ENCODE measurements around the gene LRRC27.

The LRRC27 gene

GRCh38 chr10:132402781-132403241, 70.8 kb downstream of the LRRC27 start:
- H3K9me2 ChIP-seq (ENCODE audit: low read depth, low read length): no peaks in the 10 kb centered on the region
- H3K9me3 ChIP-seq (ENCODE audit: low read length): no peaks in the 10 kb centered on the region
- H3K4me2 ChIP-seq (ENCODE audit: low read length): no peak overlapping the region
- H3K36me3 ChIP-seq (ENCODE audit: insufficient read depth, low read length): no peaks in the 10 kb centered on the region
- H3F3A ChIP-seq (ENCODE audit: insufficient read depth, low read length): no peaks in the 10 kb centered on the region
- H2AFZ ChIP-seq (ENCODE audit: low read length): no peak overlapping the region
- H4K20me1 ChIP-seq (ENCODE audit: insufficient read depth, low read length): no peaks in the 10 kb centered on the region
- H3K79me2 ChIP-seq (ENCODE audit: insufficient read depth, low read length): no peaks in the 10 kb centered on the region
- H3K4me3 ChIP-seq (ENCODE audit: low read depth, low read length, poor library complexity, severe bottlenecking): no peak overlapping the region
- no peaks in the 10 kb centered on the region for H3K27me3 ChIP-seq (ENCODE audit: insufficient read depth, low read length)
- H3K27ac ChIP-seq (ENCODE audit: low read depth, low read length, poor library complexity, severe bottlenecking): no peak overlapping the region
- no peaks in the 10 kb centered on the region for H3K4me1 ChIP-seq (ENCODE audit: insufficient read depth, low read length, severe bottlenecking)
- no peak for TF ChIP-seq EZH2 (IDR thresholded peaks at IDR 0.05; ENCODE audit: borderline replicate concordance, low read length)
- TF ChIP-seq, protein P1, sequence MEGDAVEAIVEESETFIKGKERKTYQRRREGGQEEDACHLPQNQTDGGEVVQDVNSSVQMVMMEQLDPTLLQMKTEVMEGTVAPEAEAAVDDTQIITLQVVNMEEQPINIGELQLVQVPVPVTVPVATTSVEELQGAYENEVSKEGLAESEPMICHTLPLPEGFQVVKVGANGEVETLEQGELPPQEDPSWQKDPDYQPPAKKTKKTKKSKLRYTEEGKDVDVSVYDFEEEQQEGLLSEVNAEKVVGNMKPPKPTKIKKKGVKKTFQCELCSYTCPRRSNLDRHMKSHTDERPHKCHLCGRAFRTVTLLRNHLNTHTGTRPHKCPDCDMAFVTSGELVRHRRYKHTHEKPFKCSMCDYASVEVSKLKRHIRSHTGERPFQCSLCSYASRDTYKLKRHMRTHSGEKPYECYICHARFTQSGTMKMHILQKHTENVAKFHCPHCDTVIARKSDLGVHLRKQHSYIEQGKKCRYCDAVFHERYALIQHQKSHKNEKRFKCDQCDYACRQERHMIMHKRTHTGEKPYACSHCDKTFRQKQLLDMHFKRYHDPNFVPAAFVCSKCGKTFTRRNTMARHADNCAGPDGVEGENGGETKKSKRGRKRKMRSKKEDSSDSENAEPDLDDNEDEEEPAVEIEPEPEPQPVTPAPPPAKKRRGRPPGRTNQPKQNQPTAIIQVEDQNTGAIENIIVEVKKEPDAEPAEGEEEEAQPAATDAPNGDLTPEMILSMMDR (IDR thresholded peaks at IDR 0.05; ENCODE audit: low read length): no peak
- H3K9ac ChIP-seq (ENCODE audit: low read length): no peak overlapping the region

GRCh38 chr10:132403511-132404168, 71.6 kb downstream of the LRRC27 start:
- Histone ChIP-seq H3K9ac (ENCODE audit: low read length) (no peak overlapping the region), H2AFZ (ENCODE audit: low read length) (no peak overlapping the region), H3K27ac (ENCODE audit: low read depth, low read length, poor library complexity, severe bottlenecking) (no peak overlapping the region), H3K4me3 (ENCODE audit: low read depth, low read length, poor library complexity, severe bottlenecking) (no peak overlapping the region), H3K27me3 (ENCODE audit: insufficient read depth, low read length) (no peaks in the 10 kb centered on the region), H3F3A (ENCODE audit: insufficient read depth, low read length) (no peaks in the 10 kb centered on the region), H3K4me2 (ENCODE audit: low read length) (no peak overlapping the region), H3K79me2 (ENCODE audit: insufficient read depth, low read length) (no peaks in the 10 kb centered on the region), H3K36me3 (ENCODE audit: insufficient read depth, low read length) (no peaks in the 10 kb centered on the region), H4K20me1 (ENCODE audit: insufficient read depth, low read length) (no peaks in the 10 kb centered on the region), H3K4me1 (ENCODE audit: insufficient read depth, low read length, severe bottlenecking) (no peaks in the 10 kb centered on the region), H3K9me3 (ENCODE audit: low read length) (no peaks in the 10 kb centered on the region), H3K9me2 (ENCODE audit: low read depth, low read length) (no peaks in the 10 kb centered on the region)
- TF ChIP-seq, protein P1 (IDR thresholded peaks at IDR 0.05; ENCODE audit: low read length): no peak
- no peak for TF ChIP-seq EZH2 (IDR thresholded peaks at IDR 0.05; ENCODE audit: borderline replicate concordance, low read length)

DNA sequence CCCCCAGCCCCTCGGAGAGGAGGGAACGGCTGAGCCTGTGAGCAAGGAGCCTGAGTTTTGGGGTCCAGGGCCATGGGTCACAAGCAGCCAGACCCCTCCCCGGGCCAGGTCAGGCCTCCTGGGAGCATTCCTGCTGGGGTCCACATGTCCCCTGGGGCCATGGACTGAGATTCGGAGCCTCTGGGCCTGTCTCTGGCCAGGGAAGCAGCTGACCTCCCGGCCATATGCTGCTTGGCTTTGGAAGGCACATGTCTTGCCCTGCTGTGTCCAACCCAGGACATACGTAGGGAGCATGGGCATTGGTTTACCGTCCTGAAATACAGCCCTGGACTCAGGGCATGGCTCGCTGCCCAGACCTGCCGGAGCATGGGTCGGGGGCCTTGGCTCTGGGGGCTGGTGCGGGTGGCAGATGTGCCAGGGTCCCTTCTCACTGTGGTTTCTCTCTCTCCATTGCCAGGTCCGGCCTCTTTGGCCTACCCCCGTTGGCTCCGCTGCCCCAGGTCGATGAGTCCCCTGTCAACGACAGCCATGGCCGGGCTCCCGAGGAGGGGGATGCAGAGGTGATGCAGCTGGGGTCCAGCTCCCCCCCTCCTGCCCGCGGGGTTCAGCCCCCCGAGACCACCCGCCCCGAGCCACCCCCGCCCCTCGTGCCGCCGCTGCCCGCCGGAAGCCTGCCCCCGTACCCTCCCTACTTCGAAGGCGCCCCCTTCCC, 72.3 kb downstream of the LRRC27 start:
- Histone ChIP-seq H3K9me2 (ENCODE audit: low read depth, low read length) (no peaks in the 10 kb centered on the region), H3K27ac (ENCODE audit: low read depth, low read length, poor library complexity, severe bottlenecking) (no peak overlapping the region), H3K9ac (ENCODE audit: low read length) (no peak overlapping the region), H3K4me1 (ENCODE audit: insufficient read depth, low read length, severe bottlenecking) (no peaks in the 10 kb centered on the region), H3K27me3 (ENCODE audit: insufficient read depth, low read length) (no peaks in the 10 kb centered on the region), H4K20me1 (ENCODE audit: insufficient read depth, low read length) (no peaks in the 10 kb centered on the region), H3K9me3 (ENCODE audit: low read length) (no peaks in the 10 kb centered on the region), H3K36me3 (ENCODE audit: insufficient read depth, low read length) (no peaks in the 10 kb centered on the region), H3K4me2 (ENCODE audit: low read length) (no peak overlapping the region), H3K4me3 (ENCODE audit: low read depth, low read length, poor library complexity, severe bottlenecking) (no peak overlapping the region), H3F3A (ENCODE audit: insufficient read depth, low read length) (no peaks in the 10 kb centered on the region), H3K79me2 (ENCODE audit: insufficient read depth, low read length) (no peaks in the 10 kb centered on the region), H2AFZ (ENCODE audit: low read length) (no peak overlapping the region)
- TF ChIP-seq, protein P1 (IDR thresholded peaks at IDR 0.05; ENCODE audit: low read length): no peak
- no peak for TF ChIP-seq EZH2 (IDR thresholded peaks at IDR 0.05; ENCODE audit: borderline replicate concordance, low read length)

All from OCI-LY1 (cell line).